Measurements from ENCODE around the gene FRRS1.

DNA sequence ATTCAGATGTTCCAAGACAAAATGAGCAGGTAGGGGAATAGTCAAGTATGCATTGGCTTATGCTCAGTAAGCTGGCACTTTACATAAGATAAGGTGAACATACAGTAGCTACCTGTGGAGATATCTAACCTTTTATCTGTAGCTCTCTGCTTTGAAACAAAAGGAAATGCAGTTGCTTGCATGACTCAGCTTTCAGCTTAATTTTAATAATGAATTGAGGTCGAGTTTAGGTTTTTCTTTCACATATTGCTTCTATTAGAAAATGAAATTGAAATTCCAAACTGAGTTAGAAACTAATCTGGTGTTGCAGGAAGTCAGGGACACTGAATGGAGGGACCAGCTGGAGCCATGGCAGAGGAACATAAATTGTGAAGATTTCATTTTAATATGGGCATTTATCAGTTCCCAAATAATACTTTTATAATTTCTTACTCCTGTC is 8.3 kb downstream of the FRRS1 start:
- TF ChIP-seq, protein P1, sequence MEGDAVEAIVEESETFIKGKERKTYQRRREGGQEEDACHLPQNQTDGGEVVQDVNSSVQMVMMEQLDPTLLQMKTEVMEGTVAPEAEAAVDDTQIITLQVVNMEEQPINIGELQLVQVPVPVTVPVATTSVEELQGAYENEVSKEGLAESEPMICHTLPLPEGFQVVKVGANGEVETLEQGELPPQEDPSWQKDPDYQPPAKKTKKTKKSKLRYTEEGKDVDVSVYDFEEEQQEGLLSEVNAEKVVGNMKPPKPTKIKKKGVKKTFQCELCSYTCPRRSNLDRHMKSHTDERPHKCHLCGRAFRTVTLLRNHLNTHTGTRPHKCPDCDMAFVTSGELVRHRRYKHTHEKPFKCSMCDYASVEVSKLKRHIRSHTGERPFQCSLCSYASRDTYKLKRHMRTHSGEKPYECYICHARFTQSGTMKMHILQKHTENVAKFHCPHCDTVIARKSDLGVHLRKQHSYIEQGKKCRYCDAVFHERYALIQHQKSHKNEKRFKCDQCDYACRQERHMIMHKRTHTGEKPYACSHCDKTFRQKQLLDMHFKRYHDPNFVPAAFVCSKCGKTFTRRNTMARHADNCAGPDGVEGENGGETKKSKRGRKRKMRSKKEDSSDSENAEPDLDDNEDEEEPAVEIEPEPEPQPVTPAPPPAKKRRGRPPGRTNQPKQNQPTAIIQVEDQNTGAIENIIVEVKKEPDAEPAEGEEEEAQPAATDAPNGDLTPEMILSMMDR (optimal IDR thresholded peaks at IDR 0.05 in 1 of 3, IDR thresholded peaks at IDR 0.05 in 1 of 3, conservative IDR thresholded peaks at IDR 0.05 in 1 of 3; ENCODE audit: extremely low read depth in 1 of 3, insufficient read depth in 2 of 3, low read length in 3 of 3), result no peak
- TF ChIP-seq EZH2 (IDR thresholded peaks at IDR 0.05; ENCODE audit: low read length), result no peak
